Measurements from ENCODE around the gene SORCS2. TPM values are rescaled to one million over a fixed set of nuclear protein-coding genes. Genes with fewer than 3 reads are reported as not detected.

Gene SORCS2
- total RNA-seq, 1 donor from 2014 or later = 13.8 TPM

DNA sequence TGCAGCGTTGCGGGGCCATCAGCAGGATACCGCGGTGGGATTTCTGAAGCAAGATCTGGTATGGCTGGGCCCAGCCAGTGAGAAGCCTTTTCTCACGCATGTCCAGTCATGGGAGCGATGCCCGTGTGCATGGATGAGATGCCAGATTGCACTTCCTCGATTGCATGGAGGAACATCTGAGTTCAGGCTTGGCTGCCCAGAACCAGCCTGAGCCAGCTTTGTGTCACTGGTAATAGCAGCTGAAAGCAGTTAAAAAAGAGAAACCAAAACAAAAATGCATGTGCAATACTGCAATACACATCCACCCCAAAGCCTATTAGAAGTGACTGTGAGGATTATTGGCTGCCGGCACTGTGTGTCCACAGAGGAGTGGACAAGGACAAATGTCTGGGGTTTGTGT, 183.1 kb downstream of the SORCS2 start:
- Mint-ChIP-seq H3K36me3 (ENCODE audit: low read depth, unreplicated experiment) (peaks cover 9% of the 10 kb centered on the region), H3K27ac (ENCODE audit: unreplicated experiment) (no peak overlapping the region), H3K27me3 (ENCODE audit: low read depth, unreplicated experiment) (peaks cover 20% of the 10 kb centered on the region), H3K4me1 (ENCODE audit: low read depth, unreplicated experiment) (peaks cover 19% of the 10 kb centered on the region), H3K9me3 (ENCODE audit: unreplicated experiment) (peaks cover 5% of the 10 kb centered on the region), H3K4me3 (ENCODE audit: unreplicated experiment) (no peak overlapping the region)
- H3K4me1 ChIP-seq (ENCODE audit: insufficient read depth, low read length) = peaks cover 14% of the 10 kb centered on the region
- H3K27me3 ChIP-seq (ENCODE audit: insufficient read depth, low read length) = peaks cover 4% of the 10 kb centered on the region
- no peak overlapping the region for H3K4me3 ChIP-seq (ENCODE audit: insufficient read depth, low read depth, low read length)
- H2AFZ ChIP-seq (ENCODE audit: low read depth, low read length) = no peak overlapping the region
- H3K4me2 ChIP-seq (ENCODE audit: low read length) = no peak overlapping the region
- H3K9me3 ChIP-seq (ENCODE audit: insufficient read depth, low read depth, low read length) = no peaks in the 10 kb centered on the region
- no peak overlapping the region for H3K27ac ChIP-seq (ENCODE audit: low read depth, low read length)
- TF ChIP-seq, protein P1, sequence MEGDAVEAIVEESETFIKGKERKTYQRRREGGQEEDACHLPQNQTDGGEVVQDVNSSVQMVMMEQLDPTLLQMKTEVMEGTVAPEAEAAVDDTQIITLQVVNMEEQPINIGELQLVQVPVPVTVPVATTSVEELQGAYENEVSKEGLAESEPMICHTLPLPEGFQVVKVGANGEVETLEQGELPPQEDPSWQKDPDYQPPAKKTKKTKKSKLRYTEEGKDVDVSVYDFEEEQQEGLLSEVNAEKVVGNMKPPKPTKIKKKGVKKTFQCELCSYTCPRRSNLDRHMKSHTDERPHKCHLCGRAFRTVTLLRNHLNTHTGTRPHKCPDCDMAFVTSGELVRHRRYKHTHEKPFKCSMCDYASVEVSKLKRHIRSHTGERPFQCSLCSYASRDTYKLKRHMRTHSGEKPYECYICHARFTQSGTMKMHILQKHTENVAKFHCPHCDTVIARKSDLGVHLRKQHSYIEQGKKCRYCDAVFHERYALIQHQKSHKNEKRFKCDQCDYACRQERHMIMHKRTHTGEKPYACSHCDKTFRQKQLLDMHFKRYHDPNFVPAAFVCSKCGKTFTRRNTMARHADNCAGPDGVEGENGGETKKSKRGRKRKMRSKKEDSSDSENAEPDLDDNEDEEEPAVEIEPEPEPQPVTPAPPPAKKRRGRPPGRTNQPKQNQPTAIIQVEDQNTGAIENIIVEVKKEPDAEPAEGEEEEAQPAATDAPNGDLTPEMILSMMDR (IDR thresholded peaks at IDR 0.05; ENCODE audit: insufficient read depth, low read depth, low read length) = no peak
- no peak for TF ChIP-seq EZH2 (IDR thresholded peaks at IDR 0.05; ENCODE audit: insufficient read depth, low read length)
- peaks cover 46% of the 10 kb centered on the region for H4K20me1 ChIP-seq (ENCODE audit: insufficient read depth, low read length)
- no peaks in the 10 kb centered on the region for H3K36me3 ChIP-seq (ENCODE audit: insufficient read depth, low read length)
- no peaks in the 10 kb centered on the region for H3K79me2 ChIP-seq (ENCODE audit: insufficient read depth, low read length)
- DNase-seq (ENCODE audit: low read depth) = no peak
- no peak for FAIRE-seq
- H3K9ac ChIP-seq (ENCODE audit: low read length) = no peak overlapping the region

DNA sequence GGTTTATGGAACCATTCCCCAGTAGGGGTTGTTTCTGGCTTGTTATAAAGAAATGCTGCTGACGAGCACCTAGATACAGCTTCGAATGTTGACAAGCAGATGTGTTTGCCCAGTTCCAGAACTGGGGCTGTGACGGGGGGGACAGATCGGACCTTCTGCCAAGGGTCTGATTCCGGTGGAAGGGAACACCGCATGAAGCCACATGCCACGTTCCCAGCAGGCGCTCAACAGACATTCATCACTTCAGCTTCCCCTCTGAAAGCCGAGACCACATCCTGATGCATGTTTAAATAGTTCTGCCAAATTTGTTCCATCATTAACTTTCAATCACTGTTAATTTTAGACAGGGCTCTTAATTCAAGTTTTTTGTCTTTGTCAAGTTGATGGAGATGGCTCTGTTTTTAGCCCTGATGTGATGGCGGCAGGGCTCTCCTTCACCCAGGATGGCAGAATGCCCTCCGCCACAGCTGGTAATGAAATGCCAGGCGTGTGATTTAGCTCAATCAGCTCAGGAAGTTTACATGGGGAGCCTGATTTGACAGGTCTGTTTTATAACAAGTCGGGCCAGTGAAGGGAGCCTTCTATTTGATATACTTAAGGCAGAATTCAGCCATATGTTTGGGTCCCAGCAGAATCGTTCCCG, 185.0 kb downstream of the SORCS2 start:
- Histone ChIP-seq H4K20me1 (ENCODE audit: insufficient read depth, low read length) (peaks cover 51% of the 10 kb centered on the region), H3K4me3 (ENCODE audit: insufficient read depth, low read depth, low read length) (no peak overlapping the region), H3K9me3 (ENCODE audit: insufficient read depth, low read depth, low read length) (no peaks in the 10 kb centered on the region), H3K4me2 (ENCODE audit: low read length) (peak overlapping the region; percentile 13), H3K9ac (ENCODE audit: low read length) (no peak overlapping the region), H3K36me3 (ENCODE audit: insufficient read depth, low read length) (no peaks in the 10 kb centered on the region), H3K79me2 (ENCODE audit: insufficient read depth, low read length) (no peaks in the 10 kb centered on the region), H3K27me3 (ENCODE audit: insufficient read depth, low read length) (peaks cover 4% of the 10 kb centered on the region), H3K4me1 (ENCODE audit: insufficient read depth, low read length) (no peaks in the 10 kb centered on the region), H3K27ac (ENCODE audit: low read depth, low read length) (no peak overlapping the region), H2AFZ (ENCODE audit: low read depth, low read length) (no peak overlapping the region)
- FAIRE-seq (no peak), DNase-seq (ENCODE audit: low read depth) (peak; percentile 63)
- peaks cover 5% of the 10 kb centered on the region for H3K9me3 Mint-ChIP-seq (ENCODE audit: unreplicated experiment)
- peaks cover 9% of the 10 kb centered on the region for H3K36me3 Mint-ChIP-seq (ENCODE audit: low read depth, unreplicated experiment)
- TF ChIP-seq EZH2 (IDR thresholded peaks at IDR 0.05; ENCODE audit: insufficient read depth, low read length) = no peak
- TF ChIP-seq, protein P1 (IDR thresholded peaks at IDR 0.05; ENCODE audit: insufficient read depth, low read depth, low read length) = no peak
- peaks cover 19% of the 10 kb centered on the region for H3K4me1 Mint-ChIP-seq (ENCODE audit: low read depth, unreplicated experiment)
- peaks cover 20% of the 10 kb centered on the region for H3K27me3 Mint-ChIP-seq (ENCODE audit: low read depth, unreplicated experiment)
- no peak overlapping the region for H3K4me3 Mint-ChIP-seq (ENCODE audit: unreplicated experiment)
- H3K27ac Mint-ChIP-seq (ENCODE audit: unreplicated experiment) = no peak overlapping the region

DNA sequence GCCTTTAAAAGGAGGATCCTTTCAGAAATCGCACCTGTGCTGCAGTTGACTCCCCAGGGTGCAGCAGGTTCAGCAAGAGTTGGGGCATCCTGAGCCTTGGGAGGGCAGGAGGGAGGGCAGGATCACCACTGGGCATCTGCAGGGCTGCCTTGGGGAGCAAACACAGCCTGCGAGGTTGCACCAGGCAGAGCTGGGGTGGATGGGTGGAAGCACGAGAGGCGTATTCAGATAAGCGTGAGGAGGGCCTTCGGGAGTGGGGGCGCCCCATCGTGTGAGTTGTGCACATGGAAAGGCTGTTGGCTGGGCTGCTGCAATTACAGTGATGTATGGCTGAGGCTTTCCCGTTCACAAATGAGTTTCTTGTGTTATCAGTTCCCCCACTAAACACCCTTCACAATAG, 186.8 kb downstream of the SORCS2 start:
- H3K79me2 ChIP-seq (ENCODE audit: insufficient read depth, low read length) = no peaks in the 10 kb centered on the region
- Mint-ChIP-seq H3K27ac (ENCODE audit: unreplicated experiment) (no peak overlapping the region), H3K4me1 (ENCODE audit: low read depth, unreplicated experiment) (peaks cover 23% of the 10 kb centered on the region), H3K36me3 (ENCODE audit: low read depth, unreplicated experiment) (peaks cover 9% of the 10 kb centered on the region), H3K27me3 (ENCODE audit: low read depth, unreplicated experiment) (peaks cover 18% of the 10 kb centered on the region), H3K4me3 (ENCODE audit: unreplicated experiment) (no peak overlapping the region), H3K9me3 (ENCODE audit: unreplicated experiment) (peaks cover 5% of the 10 kb centered on the region)
- H4K20me1 ChIP-seq (ENCODE audit: insufficient read depth, low read length) = peaks cover 56% of the 10 kb centered on the region
- H3K4me3 ChIP-seq (ENCODE audit: insufficient read depth, low read depth, low read length) = no peak overlapping the region
- no peaks in the 10 kb centered on the region for H3K9me3 ChIP-seq (ENCODE audit: insufficient read depth, low read depth, low read length)
- DNase-seq (ENCODE audit: low read depth) = no peak
- FAIRE-seq = no peak
- H3K27me3 ChIP-seq (ENCODE audit: insufficient read depth, low read length) = peaks cover 7% of the 10 kb centered on the region
- no peaks in the 10 kb centered on the region for H3K36me3 ChIP-seq (ENCODE audit: insufficient read depth, low read length)
- H3K4me1 ChIP-seq (ENCODE audit: insufficient read depth, low read length) = no peaks in the 10 kb centered on the region
- no peak overlapping the region for H3K9ac ChIP-seq (ENCODE audit: low read length)
- TF ChIP-seq, protein P1 (IDR thresholded peaks at IDR 0.05; ENCODE audit: insufficient read depth, low read depth, low read length) = no peak
- no peak for TF ChIP-seq EZH2 (IDR thresholded peaks at IDR 0.05; ENCODE audit: insufficient read depth, low read length)
- no peak overlapping the region for H3K4me2 ChIP-seq (ENCODE audit: low read length)
- no peak overlapping the region for H3K27ac ChIP-seq (ENCODE audit: low read depth, low read length)
- no peak overlapping the region for H2AFZ ChIP-seq (ENCODE audit: low read depth, low read length)

All from astrocyte (in vitro differentiated cells and primary cell).